ENCODE measurements around the gene KCNJ3.
"Not testable (repeated sequence)": the region's sequence is repeated elsewhere in the genome, so short reads cannot be mapped to it uniquely, and the experiment has no call there.

The KCNJ3 gene

GRCh38 chr2:154837035-154837434 is 138.5 kb downstream of the KCNJ3 start:
- no peak for DNase-seq (ENCODE audit: extremely low read depth in 1 of 2, low read depth in 1 of 2)

- DNase-seq (ENCODE audit: extremely low read depth in 1 of 2, low read depth in 1 of 2) = no peak
These were observed 146.0 kb downstream of the KCNJ3 start for GRCh38 chr2:154844513-154844912.

GRCh38 chr2:154846842-154847241 is 148.3 kb downstream of the KCNJ3 start:
- no peak for DNase-seq (ENCODE audit: extremely low read depth in 1 of 2, low read depth in 1 of 2)

GRCh38 chr2:154849482-154849881 is 151.0 kb downstream of the KCNJ3 start:
- no peak for DNase-seq (ENCODE audit: extremely low read depth in 1 of 2, low read depth in 1 of 2)

GRCh38 chr2:154850532-154850931 is 152.0 kb downstream of the KCNJ3 start:
- no peak for DNase-seq (ENCODE audit: extremely low read depth in 1 of 2, low read depth in 1 of 2)

GRCh38 chr2:154855138-154855537 is 156.6 kb downstream of the KCNJ3 start:
- DNase-seq (ENCODE audit: extremely low read depth in 1 of 2, low read depth in 1 of 2) = no peak

- DNase-seq (ENCODE audit: extremely low read depth in 1 of 2, low read depth in 1 of 2) = not testable (repeated sequence)
These were observed 168.7 kb downstream of the KCNJ3 start for GRCh38 chr2:154867151-154867550.

GRCh38 chr2:154875999-154876398 is 177.5 kb downstream of the KCNJ3 start:
- DNase-seq (ENCODE audit: extremely low read depth in 1 of 2, low read depth in 1 of 2) = no peak

- no peak for DNase-seq (ENCODE audit: extremely low read depth in 1 of 2, low read depth in 1 of 2)
These were observed 184.2 kb downstream of the KCNJ3 start for GRCh38 chr2:154882725-154883124.

- no peak for DNase-seq (ENCODE audit: extremely low read depth in 1 of 2, low read depth in 1 of 2)
These were observed 187.8 kb downstream of the KCNJ3 start for GRCh38 chr2:154886316-154886715.

GRCh38 chr2:154898269-154898668 is 199.8 kb downstream of the KCNJ3 start:
- DNase-seq (ENCODE audit: extremely low read depth in 1 of 2, low read depth in 1 of 2) = no peak

- DNase-seq (ENCODE audit: extremely low read depth in 1 of 2, low read depth in 1 of 2) = no peak
These were observed 202.6 kb downstream of the KCNJ3 start for GRCh38 chr2:154901063-154901462.

All from stimulated activated CD8-positive, alpha-beta memory T cell treated with anti-CD3 and anti-CD28 coated beads, Interleukin-7, amount 100 ng/mL, for 48 hours (primary cell).